C4-2B (cell line): Measurements from ENCODE around the gene LEUTX.

Experiments used
- H3K27ac ChIP-seq: fragments of 450-650 bp; 2 replicates; pipeline ENCODE4 v1.5.1; 2017
- ZFX ChIP-seq: fragments of 450-650 bp; IDR thresholded peaks from 2 replicates; pipeline ENCODE4 v1.6.1; 2017
- TF ChIP-seq, protein P1 (sequence below): fragments of 450-650 bp; conservative IDR thresholded peaks from 2 replicates; pipeline ENCODE4 v1.5.1; 2017; ENCODE audit warnings: mild to moderate bottlenecking

Gene LEUTX, protein sequence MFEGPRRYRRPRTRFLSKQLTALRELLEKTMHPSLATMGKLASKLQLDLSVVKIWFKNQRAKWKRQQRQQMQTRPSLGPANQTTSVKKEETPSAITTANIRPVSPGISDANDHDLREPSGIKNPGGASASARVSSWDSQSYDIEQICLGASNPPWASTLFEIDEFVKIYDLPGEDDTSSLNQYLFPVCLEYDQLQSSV

DNA sequence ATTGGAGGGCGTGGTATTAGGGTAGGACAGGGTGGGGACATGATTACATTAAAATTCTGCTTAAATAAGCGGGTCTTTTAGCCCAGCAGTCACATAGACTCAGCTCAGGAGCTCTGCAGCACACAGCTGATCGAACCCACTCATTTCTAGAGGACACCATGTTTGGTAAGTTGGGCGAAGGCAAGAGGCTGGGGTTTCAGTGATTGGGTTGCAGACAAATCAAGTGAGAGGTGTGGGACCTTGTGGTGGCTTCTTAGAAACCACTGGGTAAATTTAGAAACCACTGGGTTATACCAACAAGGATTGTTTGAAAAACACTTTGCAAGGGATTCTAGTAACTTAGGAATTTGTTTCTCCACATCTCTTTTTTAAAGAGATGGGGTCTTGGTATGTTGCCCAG lies at the start of gene LEUTX:
LEUTX (plus strand) TSS at position 92 of the 400 bp plus-strand sequence; CDS start at position 159, 67 bp downstream.
- no peak for TF ChIP-seq ZFX
- TF ChIP-seq, protein P1, sequence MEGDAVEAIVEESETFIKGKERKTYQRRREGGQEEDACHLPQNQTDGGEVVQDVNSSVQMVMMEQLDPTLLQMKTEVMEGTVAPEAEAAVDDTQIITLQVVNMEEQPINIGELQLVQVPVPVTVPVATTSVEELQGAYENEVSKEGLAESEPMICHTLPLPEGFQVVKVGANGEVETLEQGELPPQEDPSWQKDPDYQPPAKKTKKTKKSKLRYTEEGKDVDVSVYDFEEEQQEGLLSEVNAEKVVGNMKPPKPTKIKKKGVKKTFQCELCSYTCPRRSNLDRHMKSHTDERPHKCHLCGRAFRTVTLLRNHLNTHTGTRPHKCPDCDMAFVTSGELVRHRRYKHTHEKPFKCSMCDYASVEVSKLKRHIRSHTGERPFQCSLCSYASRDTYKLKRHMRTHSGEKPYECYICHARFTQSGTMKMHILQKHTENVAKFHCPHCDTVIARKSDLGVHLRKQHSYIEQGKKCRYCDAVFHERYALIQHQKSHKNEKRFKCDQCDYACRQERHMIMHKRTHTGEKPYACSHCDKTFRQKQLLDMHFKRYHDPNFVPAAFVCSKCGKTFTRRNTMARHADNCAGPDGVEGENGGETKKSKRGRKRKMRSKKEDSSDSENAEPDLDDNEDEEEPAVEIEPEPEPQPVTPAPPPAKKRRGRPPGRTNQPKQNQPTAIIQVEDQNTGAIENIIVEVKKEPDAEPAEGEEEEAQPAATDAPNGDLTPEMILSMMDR, result no peak
- no peak within 1 kb of the TSS for H3K27ac ChIP-seq

DNA sequence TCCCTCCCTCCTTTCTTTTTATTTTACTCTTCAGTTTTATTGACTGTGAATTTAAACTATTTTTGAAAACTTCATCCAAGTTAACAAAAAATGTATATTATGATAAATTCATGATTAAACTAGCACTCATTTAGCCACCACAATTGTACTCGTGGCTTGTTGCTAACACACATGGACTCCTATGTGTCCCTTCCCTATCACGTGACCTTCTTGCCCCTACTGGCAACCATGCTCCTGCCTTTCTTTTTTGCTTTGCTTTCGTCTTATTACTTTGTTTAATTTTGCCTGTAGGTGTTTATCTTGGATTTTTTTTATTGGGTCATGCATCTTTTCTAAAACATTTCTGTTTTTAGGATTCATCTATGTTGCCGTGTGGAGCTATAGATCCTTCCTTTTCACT lies 49.1 kb upstream of the LEUTX start:
- H3K27ac ChIP-seq, result no peak overlapping the region
- TF ChIP-seq, protein P1, result no peak

DNA sequence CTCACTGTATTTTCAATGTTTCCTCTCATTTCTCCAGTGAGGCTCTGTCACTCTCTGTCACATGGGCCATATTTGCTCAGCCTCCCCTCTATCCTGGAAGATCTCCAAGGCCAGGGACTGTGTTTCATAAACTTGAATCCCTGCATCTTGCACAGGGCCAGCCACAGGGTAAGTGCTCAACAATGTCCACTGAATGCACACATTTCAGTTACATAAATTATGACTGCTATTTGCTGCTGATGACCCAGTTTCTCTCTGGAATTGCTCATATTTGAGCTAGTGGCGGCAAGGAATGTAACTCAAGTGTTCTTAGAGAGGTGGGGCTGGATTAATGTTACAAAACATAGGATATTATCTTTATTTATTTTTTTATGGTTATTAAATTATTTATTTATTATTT lies 47.0 kb upstream of the LEUTX start:
- no peak overlapping the region for H3K27ac ChIP-seq
- TF ChIP-seq ZFX, result no peak
- TF ChIP-seq, protein P1, result no peak

DNA sequence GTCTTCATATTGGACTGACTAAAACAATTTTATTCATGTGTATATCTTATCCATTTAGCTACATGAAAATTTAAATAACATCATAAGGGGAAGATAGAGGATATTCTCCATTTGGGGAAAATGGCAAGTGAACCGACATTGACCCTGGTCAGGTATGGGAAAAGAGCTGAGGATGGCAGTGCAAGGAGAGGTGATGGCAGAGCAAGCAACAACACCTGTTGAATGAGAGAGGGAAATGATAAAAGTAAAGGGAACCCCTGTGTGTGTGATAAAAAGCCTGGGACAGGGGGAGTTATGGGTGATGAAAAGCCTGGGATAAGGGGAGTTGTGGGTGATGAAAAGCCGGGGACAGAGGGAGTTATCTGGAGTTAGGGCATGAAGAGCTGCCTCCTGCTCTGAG lies 44.8 kb upstream of the LEUTX start:
- TF ChIP-seq ZFX, result no peak
- TF ChIP-seq, protein P1, result no peak
- H3K27ac ChIP-seq, result no peak overlapping the region

DNA sequence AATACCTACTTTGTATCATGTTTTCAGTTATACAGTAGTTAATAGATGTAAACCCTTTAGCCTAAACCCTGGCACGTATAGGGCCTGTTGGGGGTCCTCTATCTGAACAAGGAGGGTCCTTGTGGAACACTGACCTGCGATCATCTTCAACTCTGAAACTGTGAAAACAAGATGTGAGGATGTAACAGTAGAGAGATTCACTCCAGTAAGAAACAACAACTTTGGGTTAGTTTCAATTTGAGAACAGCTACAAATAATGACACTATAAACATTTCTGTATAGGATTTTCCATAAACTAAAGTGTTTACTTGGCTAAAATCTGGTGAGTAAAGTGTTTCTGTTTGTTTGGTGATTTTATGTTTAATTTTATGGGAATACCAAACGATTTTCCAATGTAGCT lies 43.0 kb upstream of the LEUTX start:
- TF ChIP-seq, protein P1, result no peak
- no peak for TF ChIP-seq ZFX

DNA sequence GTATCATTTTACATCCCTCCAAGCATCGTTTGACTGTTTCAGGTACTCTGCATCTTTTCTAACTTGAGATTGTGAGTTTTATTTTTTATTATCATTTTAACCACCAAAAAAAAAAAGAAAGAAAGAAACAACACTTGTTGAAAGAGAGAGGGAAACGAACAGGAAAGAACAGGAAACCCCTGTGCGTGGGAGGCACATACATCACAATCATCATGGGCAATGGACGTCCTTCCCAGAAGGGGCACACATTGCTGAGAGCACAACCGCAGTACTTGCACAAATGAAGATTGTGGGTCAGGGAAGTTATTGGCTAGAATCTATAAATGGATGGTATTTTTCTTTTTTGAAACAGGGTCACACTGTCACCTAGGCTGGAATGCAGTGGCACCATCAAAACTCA lies 42.6 kb upstream of the LEUTX start:
- no peak overlapping the region for H3K27ac ChIP-seq
- TF ChIP-seq, protein P1, result no peak
- no peak for TF ChIP-seq ZFX

More for the DNA sequence above, 43.0 kb upstream of the LEUTX start:
- H3K27ac ChIP-seq, result no peak overlapping the region

DNA sequence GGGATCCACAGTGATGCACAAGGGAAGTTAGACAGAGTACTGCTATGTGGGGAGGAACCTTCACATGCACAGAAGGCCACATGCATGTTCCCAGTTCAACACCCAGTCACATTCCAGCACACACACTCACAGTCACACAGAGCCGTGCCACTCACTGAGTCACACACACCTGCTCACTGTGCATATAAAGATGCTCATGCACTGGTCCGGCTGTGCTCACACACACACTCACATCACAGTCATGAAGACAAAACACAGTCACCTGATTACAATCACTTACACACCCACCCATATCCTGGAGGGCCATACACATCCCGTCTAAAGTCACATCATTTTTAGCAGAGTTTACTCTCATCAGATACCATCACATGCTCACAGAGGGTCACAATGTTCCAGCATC lies 41.3 kb upstream of the LEUTX start:
- no peak overlapping the region for H3K27ac ChIP-seq
- no peak for TF ChIP-seq ZFX
- TF ChIP-seq, protein P1, result no peak
